ENCODE data around the gene CCDC188.

CCDC188 gene

DNA sequence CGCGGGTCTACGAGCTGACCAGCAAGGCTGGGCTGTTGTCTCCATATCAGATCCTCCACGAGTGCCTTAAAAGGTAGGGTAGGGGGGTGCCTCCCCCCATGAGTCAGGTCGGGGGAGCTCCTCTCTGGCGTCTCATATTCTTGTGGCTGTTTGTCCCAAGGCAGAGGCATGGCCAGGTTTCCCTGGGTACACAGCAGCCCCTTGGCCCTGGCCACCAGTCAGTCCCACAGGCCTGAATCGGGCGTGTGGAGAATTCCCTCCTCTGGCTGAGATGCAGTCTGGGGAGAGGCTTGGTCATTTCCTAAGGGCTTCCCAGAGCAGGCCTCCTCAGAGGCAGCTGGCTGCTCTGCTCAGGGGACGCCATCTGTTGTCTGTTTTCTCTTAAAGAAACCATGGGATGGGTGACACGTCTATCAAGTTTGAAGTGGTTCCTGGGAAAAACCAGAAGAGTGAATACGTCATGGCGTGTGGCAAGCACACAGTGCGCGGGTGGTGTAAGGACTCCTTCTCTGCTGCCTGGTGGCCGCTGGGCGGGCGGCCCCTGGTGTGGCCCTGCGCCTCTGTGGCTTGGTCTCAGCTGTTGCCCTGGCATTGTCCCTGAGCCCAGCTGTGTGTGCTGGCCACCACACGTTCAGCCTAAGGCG lies 44.5 kb downstream of the CCDC188 start:
- TF ChIP-seq CTCF (IDR thresholded peaks at IDR 0.05; ENCODE audit: low read depth, low read length), result no peak
- Histone ChIP-seq H3K27me3 (no peaks in the 10 kb centered on the region), H3K4me3 (ENCODE audit: low read depth, low read length) (no peak overlapping the region), H3K36me3 (peaks cover 96% of the 10 kb centered on the region), H3K9me3 (no peaks in the 10 kb centered on the region), H3K4me1 (no peaks in the 10 kb centered on the region)
- no peak for DNase-seq

DNA sequence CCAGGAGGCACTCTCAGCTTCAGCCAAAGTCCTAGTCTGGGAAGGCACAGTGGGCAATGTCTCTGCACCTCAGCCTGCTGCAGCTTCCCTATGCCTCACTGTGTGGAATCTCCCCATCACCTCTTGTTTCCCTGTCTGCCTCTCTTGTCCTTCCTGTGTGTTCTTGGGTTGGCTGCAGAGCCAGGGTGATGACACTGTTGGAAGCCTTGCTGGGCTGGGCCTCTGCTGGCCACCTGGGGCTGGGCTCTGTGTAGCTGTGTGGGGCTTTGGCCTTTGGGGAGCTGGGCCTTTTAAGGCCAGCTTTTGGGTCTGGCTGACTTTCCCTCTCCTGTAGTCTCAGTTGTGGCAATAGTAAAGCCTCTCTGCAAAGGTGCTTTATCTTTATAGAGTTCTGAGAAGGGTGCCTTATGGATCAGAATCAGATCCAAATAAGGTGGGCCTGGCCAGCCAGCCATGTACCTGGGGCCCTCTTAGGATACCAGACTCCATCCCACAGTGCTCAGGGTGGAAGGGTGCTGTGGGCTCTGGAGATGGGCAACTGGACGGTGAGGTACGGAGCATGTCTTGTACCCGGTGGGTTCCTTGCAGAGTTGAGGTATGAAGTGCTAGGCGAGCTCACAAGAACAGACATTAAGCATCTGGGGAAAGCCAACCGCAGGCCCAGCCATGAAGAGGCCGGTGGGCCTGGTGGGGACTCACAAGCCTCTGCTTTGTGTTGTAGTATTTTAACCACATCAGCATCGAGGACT lies 45.2 kb downstream of the CCDC188 start:
- H3K27me3 ChIP-seq, result no peaks in the 10 kb centered on the region
- no peaks in the 10 kb centered on the region for H3K4me1 ChIP-seq
- TF ChIP-seq CTCF (IDR thresholded peaks at IDR 0.05; ENCODE audit: low read depth, low read length), result no peak
- H3K36me3 ChIP-seq, result peaks cover 97% of the 10 kb centered on the region
- H3K4me3 ChIP-seq (ENCODE audit: low read depth, low read length), result no peak overlapping the region
- no peaks in the 10 kb centered on the region for H3K9me3 ChIP-seq
- DNase-seq, result no peak

DNA sequence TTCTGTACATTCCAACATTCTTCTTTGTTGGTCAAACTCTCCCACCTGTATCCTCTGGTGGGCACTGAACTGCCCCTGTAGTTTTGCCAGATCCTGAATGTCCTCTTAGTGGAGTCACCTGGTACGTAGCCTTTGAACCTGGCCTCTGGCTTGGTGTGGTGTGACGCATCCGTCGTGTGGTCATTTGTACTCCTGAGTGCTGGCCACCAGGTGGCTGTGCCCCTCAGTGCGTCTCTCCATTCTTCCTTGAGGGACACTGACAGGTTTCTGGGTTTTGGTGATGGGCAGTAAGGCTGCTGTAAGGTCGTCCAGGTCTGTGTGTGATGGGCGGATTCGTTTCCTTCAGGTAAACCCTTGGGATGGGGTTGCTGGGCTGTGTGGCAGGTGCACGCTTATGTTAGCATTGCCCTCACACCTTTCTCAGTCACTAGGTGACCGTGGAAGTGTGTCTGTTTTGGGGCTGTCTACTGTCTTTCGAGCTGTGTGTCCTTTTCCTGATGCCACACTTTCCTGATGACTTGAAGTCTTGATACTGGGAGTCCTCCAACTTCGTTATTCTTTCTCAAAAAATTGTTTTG lies 48.6 kb downstream of the CCDC188 start:
- no peak for DNase-seq
- no peaks in the 10 kb centered on the region for H3K27me3 ChIP-seq
- no peaks in the 10 kb centered on the region for H3K4me1 ChIP-seq
- 0 out of 2 replicates have a peak, but pooled peaks have one; percentile 27 for TF ChIP-seq CTCF (IDR thresholded peaks at IDR 0.05; ENCODE audit: low read depth, low read length)
- no peaks in the 10 kb centered on the region for H3K9me3 ChIP-seq
- H3K36me3 ChIP-seq, result peaks cover 97% of the 10 kb centered on the region
- no peak overlapping the region for H3K4me3 ChIP-seq (ENCODE audit: low read depth, low read length)

DNA sequence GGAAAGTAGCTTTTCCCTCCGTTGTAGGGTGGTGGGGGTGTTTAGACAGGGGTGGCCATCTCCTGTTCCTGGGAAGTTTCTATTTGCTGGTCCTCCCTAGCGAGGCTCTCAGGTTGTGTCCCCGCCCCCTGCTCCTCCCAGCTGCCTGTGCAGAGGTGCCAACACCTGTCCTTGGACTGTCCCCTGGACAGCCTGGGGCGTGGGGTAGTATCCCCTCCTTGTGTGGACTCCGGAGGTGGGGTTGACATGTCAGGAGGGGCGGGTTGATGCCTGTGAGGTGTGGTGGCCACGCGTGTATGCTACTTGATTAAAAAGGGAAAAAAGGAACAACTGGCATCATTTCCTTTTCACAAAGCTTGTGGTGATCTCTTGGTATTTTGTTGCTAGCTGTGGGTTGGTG lies 49.2 kb downstream of the CCDC188 start:
- Histone ChIP-seq H3K36me3 (peaks cover 97% of the 10 kb centered on the region), H3K9me3 (no peaks in the 10 kb centered on the region), H3K4me3 (ENCODE audit: low read depth, low read length) (no peak overlapping the region), H3K27me3 (no peaks in the 10 kb centered on the region), H3K4me1 (no peaks in the 10 kb centered on the region)
- DNase-seq, result peak; percentile 7
- TF ChIP-seq CTCF (IDR thresholded peaks at IDR 0.05; ENCODE audit: low read depth, low read length), result no peak

- Histone ChIP-seq H3K4me1 (no peaks in the 10 kb centered on the region), H3K4me3 (ENCODE audit: low read depth, low read length) (no peak overlapping the region), H3K9me3 (no peaks in the 10 kb centered on the region), H3K36me3 (peaks cover 97% of the 10 kb centered on the region), H3K27me3 (no peaks in the 10 kb centered on the region)
- no peak for DNase-seq
- no peak for TF ChIP-seq CTCF (IDR thresholded peaks at IDR 0.05; ENCODE audit: low read depth, low read length)
Observed at GRCh38 chr22:20099099-20099711, 51.6 kb downstream of the CCDC188 start.
